ENCODE data around the gene FLCN. TPM values are rescaled to one million over a fixed set of nuclear protein-coding genes. Genes with fewer than 3 reads are reported as not detected.

Gene FLCN
- total RNA-seq, 2 experiments from 2014 or later = 15.4 to 17.2 TPM

GRCh38 chr17:17239832-17240231, 2.9 kb upstream of the FLCN start:
- Mint-ChIP-seq H3K4me1 (ENCODE audit: low read depth) (peaks cover 36% of the 10 kb centered on the region), H3K36me3 (ENCODE audit: low read depth) (peaks cover 3% of the 10 kb centered on the region), H3K27me3 (no peaks in the 10 kb centered on the region), H3K27ac (no peak overlapping the region), H3K4me3 (peak overlapping the region; percentile 90), H3K9me3 (no peaks in the 10 kb centered on the region)
- TF ChIP-seq, protein P1, sequence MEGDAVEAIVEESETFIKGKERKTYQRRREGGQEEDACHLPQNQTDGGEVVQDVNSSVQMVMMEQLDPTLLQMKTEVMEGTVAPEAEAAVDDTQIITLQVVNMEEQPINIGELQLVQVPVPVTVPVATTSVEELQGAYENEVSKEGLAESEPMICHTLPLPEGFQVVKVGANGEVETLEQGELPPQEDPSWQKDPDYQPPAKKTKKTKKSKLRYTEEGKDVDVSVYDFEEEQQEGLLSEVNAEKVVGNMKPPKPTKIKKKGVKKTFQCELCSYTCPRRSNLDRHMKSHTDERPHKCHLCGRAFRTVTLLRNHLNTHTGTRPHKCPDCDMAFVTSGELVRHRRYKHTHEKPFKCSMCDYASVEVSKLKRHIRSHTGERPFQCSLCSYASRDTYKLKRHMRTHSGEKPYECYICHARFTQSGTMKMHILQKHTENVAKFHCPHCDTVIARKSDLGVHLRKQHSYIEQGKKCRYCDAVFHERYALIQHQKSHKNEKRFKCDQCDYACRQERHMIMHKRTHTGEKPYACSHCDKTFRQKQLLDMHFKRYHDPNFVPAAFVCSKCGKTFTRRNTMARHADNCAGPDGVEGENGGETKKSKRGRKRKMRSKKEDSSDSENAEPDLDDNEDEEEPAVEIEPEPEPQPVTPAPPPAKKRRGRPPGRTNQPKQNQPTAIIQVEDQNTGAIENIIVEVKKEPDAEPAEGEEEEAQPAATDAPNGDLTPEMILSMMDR (IDR thresholded peaks at IDR 0.05) = no peak
- ATAC-seq (no peak), DNase-seq (no peak)
- ChIA-PET POLR2A (no interaction called here), CTCF (interaction anchor here (0.8 kb wide), 1 partner anchor 66 kb away, joined by 3 read pairs; no protein-coding TSS in a partner anchor)
- intact Hi-C loops (cut with micrococcal nuclease) = no loop called here

- ChIA-PET CTCF (interaction anchor here (1.0 to 1.8 kb wide), 5 partner anchors 33 to 245 kb away, joined by 3 to 8 read pairs (median 4); no protein-coding TSS in a partner anchor), POLR2A (interaction anchor here (0.5 to 2.5 kb wide), 10 partner anchors 10 to 683 kb away, joined by 3 to 12 read pairs (median 4); partner anchors contain the start of gene PLD6)
- Mint-ChIP-seq H3K27ac (peak overlapping the region; percentile 95), H3K36me3 (ENCODE audit: low read depth) (peaks cover 3% of the 10 kb centered on the region), H3K4me1 (ENCODE audit: low read depth) (peaks cover 36% of the 10 kb centered on the region), H3K4me3 (peak overlapping the region; percentile 90), H3K27me3 (no peaks in the 10 kb centered on the region), H3K9me3 (no peaks in the 10 kb centered on the region)
- DNase-seq (peak; percentile 6), ATAC-seq (no peak)
- TF ChIP-seq, protein P1 (IDR thresholded peaks at IDR 0.05) = no peak
- intact Hi-C loops (cut with micrococcal nuclease) = no loop called here
Measured at GRCh38 chr17:17236295-17237025, 508 bp downstream of the FLCN start.

DNA sequence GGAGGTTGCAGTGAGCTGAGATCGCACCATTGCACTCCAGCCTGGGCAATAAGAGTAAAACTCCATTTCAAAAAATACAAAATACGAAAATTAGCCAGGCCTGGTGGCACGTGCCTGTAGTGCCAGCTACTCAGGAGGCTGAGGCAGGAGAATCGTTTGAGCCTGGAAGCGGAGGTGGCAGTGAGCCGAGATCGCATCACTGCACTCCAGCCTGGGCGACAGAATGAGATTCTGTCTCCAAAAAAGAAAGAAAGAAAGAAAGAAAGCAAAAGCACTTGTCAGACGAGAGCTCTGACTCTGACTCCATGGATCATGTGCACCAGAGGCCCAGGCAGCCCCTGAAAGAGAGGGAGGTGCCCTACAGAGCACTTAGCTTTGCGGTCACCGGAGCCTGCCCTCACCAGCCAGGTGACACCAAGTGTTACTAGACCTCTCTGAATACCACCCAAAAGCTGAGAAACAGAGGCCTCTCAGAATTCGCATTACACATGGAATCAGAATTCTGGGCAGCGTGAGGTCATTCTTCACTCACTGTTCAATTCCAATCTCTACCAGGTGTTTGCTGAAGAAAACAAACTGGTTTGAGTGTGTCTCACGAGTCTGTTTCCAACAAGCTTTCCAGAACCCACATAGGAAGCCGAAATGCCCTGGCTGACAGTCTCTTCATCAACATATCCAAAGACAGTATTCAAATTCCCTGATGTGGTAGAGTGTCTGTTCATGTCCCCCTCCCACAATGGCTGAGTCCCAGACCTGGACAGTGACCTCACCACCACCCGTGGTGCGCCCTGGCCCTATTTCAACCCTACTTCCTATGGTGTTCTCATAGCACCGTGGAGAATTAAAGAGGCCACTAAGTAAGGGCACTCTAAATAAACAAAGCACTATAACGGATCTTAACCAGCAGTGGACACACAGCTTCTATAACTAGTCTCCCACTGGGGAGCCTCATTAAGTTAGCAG, 1.5 kb downstream of the FLCN start:
- Mint-ChIP-seq H3K4me3 (peak overlapping the region; percentile 90), H3K27ac (peak overlapping the region; percentile 60), H3K9me3 (no peaks in the 10 kb centered on the region), H3K27me3 (no peaks in the 10 kb centered on the region), H3K36me3 (ENCODE audit: low read depth) (peaks cover 5% of the 10 kb centered on the region), H3K4me1 (ENCODE audit: low read depth) (peaks cover 36% of the 10 kb centered on the region)
- no peak for ATAC-seq
- ChIA-PET POLR2A (interaction anchor here (0.5 to 2.5 kb wide), 8 partner anchors 9 to 682 kb away, joined by 3 to 12 read pairs (median 4); partner anchors contain the start of gene PLD6), CTCF (interaction anchor here (1.0 to 1.8 kb wide), 5 partner anchors 34 to 244 kb away, joined by 3 to 8 read pairs (median 4); no protein-coding TSS in a partner anchor)
- TF ChIP-seq, protein P1 (IDR thresholded peaks at IDR 0.05) = no peak
- peak; percentile 45 for DNase-seq
- intact Hi-C loops (cut with micrococcal nuclease) = no loop called here

GRCh38 chr17:17232303-17232621, 4.7 kb downstream of the FLCN start:
- no peak for DNase-seq
- H3K4me3 Mint-ChIP-seq = no peak overlapping the region
- H3K27ac Mint-ChIP-seq = no peak overlapping the region
- no peak for ATAC-seq
- POLR2A ChIA-PET = no interaction called here
- peaks cover 15% of the 10 kb centered on the region for H3K4me1 Mint-ChIP-seq (ENCODE audit: low read depth)
- TF ChIP-seq, protein P1 (IDR thresholded peaks at IDR 0.05) = no peak
- peaks cover 5% of the 10 kb centered on the region for H3K36me3 Mint-ChIP-seq (ENCODE audit: low read depth)
- CTCF ChIA-PET = no interaction called here
- intact Hi-C loops (cut with micrococcal nuclease) = no loop called here
- H3K27me3 Mint-ChIP-seq = no peaks in the 10 kb centered on the region
- H3K9me3 Mint-ChIP-seq = no peaks in the 10 kb centered on the region

Measured in activated CD8-positive, alpha-beta T cell treated with anti-CD3 and anti-CD28 coated beads for 36 hours (primary cell).